HG03066 (cell line): ENCODE results near the gene RASGEF1C.
"Not testable (repeated sequence)": the region's sequence is repeated elsewhere in the genome, so short reads cannot be mapped to it uniquely, and the experiment has no call there.

Experiments
- ATAC-seq: cut with Tn5 transposase; IDR thresholded peaks from one replicate; pipeline ENCODE4 v1.9.1; 2021; ENCODE audit warnings: low read depth; ENCODE audit not compliant: unreplicated experiment

RASGEF1C gene

GRCh38 chr5:180212363-180213255 is 3.6 kb upstream of the RASGEF1C start:
- no peak for ATAC-seq

- ATAC-seq: no peak
Observed at GRCh38 chr5:180211761-180212035, 2.7 kb upstream of the RASGEF1C start.

GRCh38 chr5:180210961-180211760 is 2.1 kb upstream of the RASGEF1C start:
- ATAC-seq: no peak

DNA sequence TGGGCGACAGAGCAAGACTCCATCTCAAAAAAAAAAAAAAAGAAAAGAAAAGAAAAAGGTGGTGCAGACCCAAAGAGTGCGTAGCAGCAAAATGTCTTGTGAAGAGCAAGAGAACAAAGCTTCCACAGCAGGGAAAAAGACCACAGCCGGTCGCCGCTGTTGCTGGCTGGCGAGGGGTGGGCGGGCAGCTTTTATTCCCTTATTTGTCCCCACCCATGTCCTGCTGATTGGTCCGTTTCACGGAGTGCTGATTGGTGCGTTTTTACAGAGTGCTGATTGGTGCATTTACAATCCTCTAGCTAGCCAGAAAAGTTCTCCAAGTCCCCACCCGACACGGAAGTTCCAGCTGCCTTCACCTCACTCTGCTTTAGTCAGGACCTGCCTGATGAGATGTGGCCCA is 1.1 kb upstream of the RASGEF1C start:
- ATAC-seq: not testable (repeated sequence)

DNA sequence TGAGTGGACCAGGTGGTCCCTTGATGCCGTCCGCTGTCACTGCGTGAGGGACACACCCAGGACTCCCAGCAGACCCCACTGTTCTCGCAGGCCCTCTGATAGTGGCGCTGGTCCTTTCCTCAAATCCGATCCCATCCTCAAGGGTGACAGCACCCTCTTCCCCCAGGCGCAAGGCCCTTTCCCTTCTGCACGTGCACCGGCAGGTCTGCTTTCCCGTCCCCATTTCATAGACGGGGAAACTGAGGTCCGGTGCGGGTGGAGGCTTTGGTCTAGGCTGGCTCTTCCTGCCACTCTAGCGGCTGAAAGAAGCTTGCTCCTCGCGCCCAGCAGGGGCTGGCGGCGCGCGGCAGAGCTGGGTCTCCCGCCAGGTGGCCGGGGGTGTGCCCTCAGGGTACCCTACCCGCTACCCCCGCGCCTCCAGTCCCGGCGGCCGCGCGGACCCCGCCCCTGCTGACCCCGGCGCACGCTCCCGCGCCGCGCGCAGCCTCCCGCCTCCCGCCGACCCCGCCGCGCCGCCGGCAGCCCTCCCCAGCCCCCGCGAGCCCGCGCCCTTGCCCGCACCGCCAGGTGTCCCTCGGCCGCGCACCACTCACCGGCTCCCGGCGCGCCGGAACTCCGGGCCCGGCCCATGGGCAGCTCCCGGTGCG is 453 bp downstream of the RASGEF1C start:
- no peak for ATAC-seq

DNA sequence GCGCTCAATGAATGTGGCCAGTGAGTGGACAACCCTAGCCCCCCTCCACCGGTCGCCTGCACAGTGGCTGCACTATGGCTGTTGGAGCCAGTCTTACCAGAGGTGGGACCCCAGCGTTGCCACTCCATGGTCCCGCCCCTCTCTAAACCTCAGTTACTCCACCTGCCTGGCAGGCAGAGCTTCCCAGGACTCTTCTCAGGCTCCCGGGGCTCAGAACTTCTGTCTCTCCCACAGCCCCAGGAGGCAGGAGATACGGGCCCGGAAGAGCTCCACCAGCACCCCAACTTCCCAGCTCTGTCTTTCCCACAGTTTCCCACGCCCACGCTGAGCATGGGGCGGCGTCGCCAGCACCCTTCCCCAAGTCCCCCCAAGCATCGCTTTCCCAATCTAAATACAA is 975 bp downstream of the RASGEF1C start:
- no peak for ATAC-seq

DNA sequence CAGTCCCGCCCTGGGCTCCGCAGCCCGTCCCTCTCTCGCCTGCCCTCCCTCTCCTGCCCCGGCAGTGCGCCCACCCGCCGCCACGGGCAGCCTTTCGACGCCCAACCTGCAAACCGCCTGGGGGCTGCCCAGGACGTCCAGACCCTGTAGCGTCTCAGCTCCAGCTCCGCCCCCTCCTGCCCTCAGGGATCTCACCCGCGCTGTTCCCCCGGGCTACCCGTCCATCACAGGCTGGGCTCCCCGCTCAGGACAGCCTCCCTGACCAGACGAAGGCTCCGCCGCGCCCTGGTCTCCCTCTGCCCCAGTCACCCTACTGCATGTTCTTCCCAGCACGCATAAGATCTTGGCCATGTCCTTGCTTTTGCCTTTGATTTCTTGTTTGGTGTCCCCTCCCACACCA is 1.4 kb downstream of the RASGEF1C start:
- no peak for ATAC-seq

GRCh38 chr5:180206993-180207392 is 2.0 kb downstream of the RASGEF1C start:
- ATAC-seq: no peak

GRCh38 chr5:180205916-180206315 is 3.1 kb downstream of the RASGEF1C start:
- no peak for ATAC-seq

DNA sequence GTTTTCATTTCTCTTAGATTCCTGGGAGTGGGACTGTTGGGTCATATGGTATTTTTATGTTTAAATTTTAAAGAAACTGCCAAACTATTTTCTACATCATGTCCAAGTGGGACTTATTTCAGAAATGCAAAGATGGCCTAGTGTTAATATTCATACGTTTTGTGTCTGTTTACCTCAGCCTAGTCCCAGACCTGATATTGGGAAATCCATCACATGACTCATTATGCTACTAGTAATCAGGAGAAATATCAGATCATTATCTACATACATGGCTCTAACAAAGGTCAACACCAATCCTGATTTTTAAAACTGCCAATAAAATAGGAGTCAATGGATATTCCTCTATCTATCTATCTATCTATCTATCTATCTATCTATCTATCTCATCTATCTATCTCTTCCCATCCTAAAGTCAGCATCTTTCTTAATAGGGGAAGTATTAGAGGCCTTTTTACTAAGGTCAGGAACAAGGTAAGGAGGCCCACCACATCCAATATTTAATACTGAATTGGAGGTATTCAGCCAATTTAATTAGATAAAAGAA is 4.7 kb downstream of the RASGEF1C start:
- no peak for ATAC-seq

DNA sequence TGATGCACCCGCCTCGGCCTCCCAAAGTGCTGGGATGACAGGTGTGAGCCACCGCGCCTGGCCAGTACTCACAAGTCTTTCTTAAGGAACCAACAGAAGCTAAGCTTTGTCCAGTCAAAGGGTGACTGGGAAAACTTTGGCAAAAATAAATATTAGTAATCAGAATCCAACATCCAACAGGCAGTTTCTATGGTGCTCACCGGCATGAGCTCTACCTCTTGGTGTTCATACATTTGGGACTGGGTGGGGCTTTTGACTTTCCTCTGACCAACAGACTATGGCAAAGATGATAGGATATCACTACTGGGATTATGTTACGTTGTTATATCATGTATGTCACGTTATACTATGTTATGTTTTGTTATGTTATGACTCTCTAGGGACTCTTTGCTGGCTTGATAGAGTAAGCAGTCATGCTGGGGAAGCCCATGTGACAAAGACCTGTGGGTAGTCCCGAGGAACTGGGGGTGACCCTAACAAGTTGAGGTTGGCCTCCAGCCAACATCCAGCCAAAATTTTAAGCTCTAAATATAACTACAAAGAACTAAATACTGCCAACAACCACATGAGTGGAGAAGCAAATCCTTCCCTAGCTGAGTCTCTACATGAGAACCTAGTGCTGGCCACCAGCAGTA is 6.0 kb downstream of the RASGEF1C start:
- ATAC-seq: no peak

- ATAC-seq: no peak
Observed at GRCh38 chr5:180201051-180201987, 7.7 kb downstream of the RASGEF1C start.

- no peak for ATAC-seq
Observed at GRCh38 chr5:180199390-180199789, 9.6 kb downstream of the RASGEF1C start.

- no peak for ATAC-seq
Observed at GRCh38 chr5:180198208-180198607, 10.8 kb downstream of the RASGEF1C start.

- no peak for ATAC-seq
Observed at GRCh38 chr5:180197016-180197702, 11.9 kb downstream of the RASGEF1C start.

- ATAC-seq: no peak
Observed at GRCh38 chr5:180194410-180195345, 14.3 kb downstream of the RASGEF1C start.

DNA sequence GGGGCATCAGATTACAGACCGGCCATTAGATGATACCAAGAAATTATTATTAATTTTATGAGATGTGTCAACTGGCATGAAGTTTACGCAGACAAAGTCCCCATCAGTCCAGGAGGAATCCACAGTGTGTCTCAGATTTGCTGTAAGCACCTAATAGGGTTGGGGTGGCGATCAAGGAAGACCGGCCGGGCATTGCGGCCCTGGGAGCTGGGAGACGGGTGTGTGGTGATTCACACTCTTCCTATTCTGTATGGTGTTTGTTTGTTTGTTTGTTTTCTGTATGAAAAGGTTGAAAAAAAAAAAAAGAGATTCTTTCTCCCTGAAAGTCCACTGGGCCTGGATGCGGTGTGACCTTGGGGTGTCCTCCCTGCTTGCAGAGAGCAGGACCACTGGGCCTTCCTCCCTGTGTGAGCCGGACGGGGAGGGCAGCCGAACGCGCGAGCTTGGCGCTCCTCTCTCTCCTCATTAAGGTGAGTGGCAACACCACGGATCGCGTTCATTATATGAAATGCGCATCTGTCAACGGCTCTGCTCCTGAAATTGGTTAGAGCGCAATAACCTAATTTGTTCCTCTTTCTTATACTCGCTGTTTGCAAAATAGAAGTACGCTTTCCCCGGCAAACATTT is 15.1 kb downstream of the RASGEF1C start:
- no peak for ATAC-seq

DNA sequence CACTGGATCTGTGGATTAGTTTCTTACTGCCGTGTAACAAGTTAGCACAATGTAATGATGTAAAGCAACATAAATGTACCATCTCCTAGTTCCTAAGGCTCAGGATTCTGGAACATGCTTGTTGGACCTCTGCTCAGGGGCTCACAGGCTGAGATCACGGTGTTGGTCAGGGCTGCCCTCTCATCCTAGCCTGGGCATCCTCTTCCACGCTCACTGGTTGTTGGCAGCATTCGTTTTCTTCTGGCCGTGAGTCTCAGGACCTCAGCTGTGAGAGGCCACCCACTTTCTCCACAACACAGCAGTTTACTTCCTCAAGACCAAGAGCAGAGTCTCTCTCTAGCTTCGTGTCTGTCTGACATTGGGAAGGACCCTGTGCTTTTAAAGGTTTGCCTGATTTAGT is 17.3 kb downstream of the RASGEF1C start:
- ATAC-seq: no peak
